Measurements from ENCODE around the gene NR4A1. TPM values are rescaled to one million over a fixed set of nuclear protein-coding genes. Genes with fewer than 3 reads are reported as not detected.

The NR4A1 gene
- total RNA-seq: 10 to 100 TPM; 29.8 to 76.0 TPM

GRCh38 chr12:52050758-52051541, at the start of gene NR4A1:
NR4A1 (plus strand) TSS chr12:52051442; CDS start chr12:52054329, 2,887 bp downstream.
- peak; percentile 98 to 99 for DNase-seq (ENCODE audit: low spot score in 2 of 2)
- Mint-ChIP-seq H3K27ac (peak within 1 kb of the TSS; percentile 96 to 98), H3K9me3 (no peaks in the 10 kb centered on the region), H3K36me3 (peaks cover 6 to 23% of the 10 kb centered on the region in 2 donors)
- peak; percentile 88 to 93 for ATAC-seq

GRCh38 chr12:52003016-52003550, 48.2 kb upstream of the NR4A1 start:
- no peaks in the 10 kb centered on the region for H3K9me3 Mint-ChIP-seq
- no peaks in the 10 kb centered on the region for H3K36me3 Mint-ChIP-seq
- DNase-seq (ENCODE audit: low spot score in 2 of 2) (no peak), ATAC-seq (no peak)
- H3K27ac Mint-ChIP-seq: no peak overlapping the region

GRCh38 chr12:52003591-52003990, 47.7 kb upstream of the NR4A1 start:
- Mint-ChIP-seq H3K9me3 (no peaks in the 10 kb centered on the region), H3K36me3 (no peaks in the 10 kb centered on the region), H3K27ac (no peak overlapping the region)
- no peak for ATAC-seq
- DNase-seq (ENCODE audit: low spot score in 2 of 2): no peak

GRCh38 chr12:52004042-52004648, 47.1 kb upstream of the NR4A1 start:
- ATAC-seq: no peak
- no peaks in the 10 kb centered on the region for H3K36me3 Mint-ChIP-seq
- no peak overlapping the region for H3K27ac Mint-ChIP-seq

GRCh38 chr12:52005218-52005902, 45.9 kb upstream of the NR4A1 start:
- no peaks in the 10 kb centered on the region for H3K36me3 Mint-ChIP-seq
- H3K27ac Mint-ChIP-seq: no peak overlapping the region
- DNase-seq (ENCODE audit: low spot score in 2 of 2) (no peak), ATAC-seq (no peak)
- H3K9me3 Mint-ChIP-seq: no peaks in the 10 kb centered on the region

More at GRCh38 chr12:52004042-52004648, 47.1 kb upstream of the NR4A1 start:
- no peaks in the 10 kb centered on the region for H3K9me3 Mint-ChIP-seq
- DNase-seq (ENCODE audit: low spot score in 2 of 2): no peak

- Mint-ChIP-seq H3K9me3 (no peaks in the 10 kb centered on the region), H3K36me3 (no peaks in the 10 kb centered on the region), H3K27ac (peak overlapping the region in 1 of 2 donors; percentile 80)
- no peak for DNase-seq (ENCODE audit: low spot score in 2 of 2)
- ATAC-seq: peak in 1 of 2 donors; percentile 15
Observed at GRCh38 chr12:52005903-52006703, 45.1 kb upstream of the NR4A1 start.

- no peaks in the 10 kb centered on the region for H3K9me3 Mint-ChIP-seq
- DNase-seq (ENCODE audit: low spot score in 2 of 2) (peak; percentile 77 to 81), ATAC-seq (peak; percentile 59 to 83)
- H3K27ac Mint-ChIP-seq: peak within 1 kb of the TSS; percentile 80 to 85
- H3K36me3 Mint-ChIP-seq: no peaks in the 10 kb centered on the region
Observed at GRCh38 chr12:52006726-52007157, 44.5 kb upstream of the NR4A1 start, which contains the start of gene TAMALIN. TAMALIN (plus strand) TSS chr12:52006946; CDS start chr12:52007020, 74 bp downstream.

- DNase-seq (ENCODE audit: low spot score in 2 of 2) (peak; percentile 35 to 75), ATAC-seq (peak; percentile 47 to 76)
- no peaks in the 10 kb centered on the region for H3K9me3 Mint-ChIP-seq
- H3K36me3 Mint-ChIP-seq: no peaks in the 10 kb centered on the region
- peak overlapping the region; percentile 50 to 85 for H3K27ac Mint-ChIP-seq
Observed at GRCh38 chr12:52007158-52007921, 43.9 kb upstream of the NR4A1 start.

- ATAC-seq: no peak
- Mint-ChIP-seq H3K27ac (peak overlapping the region in 1 of 2 donors; percentile 85), H3K36me3 (no peaks in the 10 kb centered on the region), H3K9me3 (no peaks in the 10 kb centered on the region)
- DNase-seq (ENCODE audit: low spot score in 2 of 2): no peak
Observed at GRCh38 chr12:52007982-52008510, 43.2 kb upstream of the NR4A1 start.

GRCh38 chr12:52009081-52009751, 42.0 kb upstream of the NR4A1 start:
- H3K27ac Mint-ChIP-seq: no peak overlapping the region
- no peak for ATAC-seq
- no peaks in the 10 kb centered on the region for H3K36me3 Mint-ChIP-seq
- DNase-seq (ENCODE audit: low spot score in 2 of 2): no peak
- no peaks in the 10 kb centered on the region for H3K9me3 Mint-ChIP-seq

GRCh38 chr12:52010152-52010622, 41.1 kb upstream of the NR4A1 start:
- H3K27ac Mint-ChIP-seq: no peak overlapping the region
- DNase-seq (ENCODE audit: low spot score in 2 of 2) (no peak), ATAC-seq (no peak)
- no peaks in the 10 kb centered on the region for H3K36me3 Mint-ChIP-seq
- H3K9me3 Mint-ChIP-seq: no peaks in the 10 kb centered on the region

- DNase-seq (ENCODE audit: low spot score in 2 of 2) (no peak), ATAC-seq (no peak)
- no peak overlapping the region for H3K27ac Mint-ChIP-seq
- H3K36me3 Mint-ChIP-seq: no peaks in the 10 kb centered on the region
- no peaks in the 10 kb centered on the region for H3K9me3 Mint-ChIP-seq
Observed at GRCh38 chr12:52010692-52011601, 40.3 kb upstream of the NR4A1 start.

GRCh38 chr12:52011602-52012214, 39.5 kb upstream of the NR4A1 start:
- no peak for DNase-seq (ENCODE audit: low spot score in 2 of 2)
- H3K36me3 Mint-ChIP-seq: no peaks in the 10 kb centered on the region
- ATAC-seq: no peak
- no peak overlapping the region for H3K27ac Mint-ChIP-seq
- no peaks in the 10 kb centered on the region for H3K9me3 Mint-ChIP-seq

Measured in activated naive CD4-positive, alpha-beta T cell treated with anti-CD3 and anti-CD28 coated beads, Interleukin-2, amount 50 U/mL, for 72 hours (primary cell).